Fibroblast of skin of abdomen (primary cell): Measurements from ENCODE around the gene NRXN3.

Experiments used
- DNase-seq: peaks from one replicate; pipeline ENCODE4 v3.0.0-alpha.2; 2013

NRXN3 gene

GRCh38 chr14:78666336-78667056 is 496.3 kb downstream of the NRXN3 start:
- no peak for DNase-seq

GRCh38 chr14:78667141-78667540 is 497.0 kb downstream of the NRXN3 start:
- no peak for DNase-seq

GRCh38 chr14:78673845-78674244 is 503.7 kb downstream of the NRXN3 start:
- DNase-seq, result no peak

- no peak for DNase-seq
Measured at GRCh38 chr14:78674820-78675219, 504.6 kb downstream of the NRXN3 start.

- DNase-seq, result no peak
Measured at GRCh38 chr14:78683206-78683605, 513.0 kb downstream of the NRXN3 start.

- DNase-seq, result no peak
Measured at GRCh38 chr14:78683981-78684380, 513.8 kb downstream of the NRXN3 start.

- no peak for DNase-seq
Measured at GRCh38 chr14:78688503-78688902, 518.3 kb downstream of the NRXN3 start.

GRCh38 chr14:78690836-78691235 is 520.7 kb downstream of the NRXN3 start:
- peak; percentile 15 for DNase-seq

- DNase-seq, result peak; percentile 37
Measured at GRCh38 chr14:78697341-78697740, 527.2 kb downstream of the NRXN3 start.

GRCh38 chr14:78698991-78699390 is 528.8 kb downstream of the NRXN3 start:
- no peak for DNase-seq

- no peak for DNase-seq
Measured at GRCh38 chr14:78700236-78700635, 530.1 kb downstream of the NRXN3 start.

GRCh38 chr14:78701246-78701645 is 531.1 kb downstream of the NRXN3 start:
- peak; percentile 24 for DNase-seq

GRCh38 chr14:78704965-78705364 is 534.8 kb downstream of the NRXN3 start:
- DNase-seq, result no peak

- no peak for DNase-seq
Measured at GRCh38 chr14:78705989-78706388, 535.8 kb downstream of the NRXN3 start.

- DNase-seq, result no peak
Measured at GRCh38 chr14:78709795-78710557, 539.8 kb downstream of the NRXN3 start.

GRCh38 chr14:78710963-78711362 is 540.8 kb downstream of the NRXN3 start:
- DNase-seq, result no peak

- no peak for DNase-seq
Measured at GRCh38 chr14:78713716-78714115, 543.5 kb downstream of the NRXN3 start.

- no peak for DNase-seq
Measured at GRCh38 chr14:78714711-78715110, 544.5 kb downstream of the NRXN3 start.

- no peak for DNase-seq
Measured at GRCh38 chr14:78721756-78722480, 551.7 kb downstream of the NRXN3 start.

GRCh38 chr14:78725086-78725485 is 554.9 kb downstream of the NRXN3 start:
- DNase-seq, result no peak

GRCh38 chr14:78737116-78737515 is 566.9 kb downstream of the NRXN3 start:
- DNase-seq, result no peak

- DNase-seq, result no peak
Measured at GRCh38 chr14:78737601-78738000, 567.4 kb downstream of the NRXN3 start.

- DNase-seq, result no peak
Measured at GRCh38 chr14:78746086-78746595, 576.0 kb downstream of the NRXN3 start.
